Neural progenitor cell (in vitro differentiated cells): ENCODE measurements around the gene PDE7B. TPM values are rescaled to one million over a fixed set of nuclear protein-coding genes. Genes with fewer than 3 reads are reported as not detected.

Experiments
- DNase-seq: peaks from one replicate; pipeline ENCODE4 v3.0.0-alpha.2; 2016; ENCODE audit warnings: low spot score
- H2AFZ ChIP-seq: fragments of 200-600 bp; sonication (generic); replicated peaks from 2 replicates; pipeline ENCODE4 v1.6.1; 2016; ENCODE audit warnings: antibody characterized with exemption
- H3F3A ChIP-seq: fragments of 200-600 bp; sonication (generic); 2 replicates; pipeline ENCODE4 v1.6.1; 2016; ENCODE audit warnings: antibody characterized with exemption, low read depth
- H3K27ac ChIP-seq: fragments of 200-600 bp; sonication (generic); 2 replicates; pipeline ENCODE4 v1.5.1; 2016; ENCODE audit warnings: mild to moderate bottlenecking
- H3K27me3 ChIP-seq: fragments of 200-600 bp; sonication (generic); 2 replicates; pipeline ENCODE4 v1.6.1; 2016; ENCODE audit warnings: mild to moderate bottlenecking, moderate library complexity
- H3K36me3 ChIP-seq: fragments of 200-600 bp; sonication (generic); 2 replicates; pipeline ENCODE4 v1.5.1; 2016
- H3K4me1 ChIP-seq: fragments of 200-600 bp; sonication (generic); 2 replicates; pipeline ENCODE4 v1.6.1; 2016; ENCODE audit warnings: mixed run types
- H3K4me2 ChIP-seq: fragments of 200-600 bp; sonication (generic); 2 replicates; pipeline ENCODE4 v1.6.1; 2016
- H3K4me3 ChIP-seq: fragments of 200-600 bp; sonication (generic); 2 replicates; pipeline ENCODE4 v1.5.1; 2016
- H3K79me2 ChIP-seq: fragments of 200-600 bp; sonication (generic); 2 replicates; pipeline ENCODE4 v1.6.1; 2016; ENCODE audit warnings: low read depth
- H3K9ac ChIP-seq: fragments of 200-600 bp; sonication (generic); 2 replicates; pipeline ENCODE4 v1.6.1; 2016
- H3K9me3 ChIP-seq: fragments of 200-600 bp; sonication (generic); 2 replicates; pipeline ENCODE4 v1.5.1; 2016; ENCODE audit warnings: low read depth
- H4K20me1 ChIP-seq: fragments of 200-600 bp; sonication (generic); 2 replicates; pipeline ENCODE4 v1.6.1; 2016; ENCODE audit warnings: low read depth
- H3K27ac Mint-ChIP-seq: 3 replicates; pipeline ENCODE4 v1.8.0; 2021; ENCODE audit warnings: mixed read lengths
- H3K27me3 Mint-ChIP-seq: 2 replicates; pipeline ENCODE4 v1.8.0; 2022; ENCODE audit warnings: low read depth, mild to moderate bottlenecking, inconsistent platforms, moderate library complexity, mixed read lengths; ENCODE audit not compliant: insufficient read depth
- H3K36me3 Mint-ChIP-seq: 3 replicates; pipeline ENCODE4 v1.8.0; 2021; ENCODE audit warnings: mixed read lengths
- H3K4me1 Mint-ChIP-seq: 3 replicates; pipeline ENCODE4 v1.8.0; 2021; ENCODE audit warnings: mixed read lengths
- H3K4me3 Mint-ChIP-seq: 3 replicates; pipeline ENCODE4 v1.8.0; 2021; ENCODE audit warnings: mild to moderate bottlenecking, moderate library complexity, mixed read lengths
- H3K9me3 Mint-ChIP-seq: 3 replicates; pipeline ENCODE4 v1.8.0; 2020; ENCODE audit warnings: mixed read lengths
- CTCF ChIP-seq: fragments of 200-600 bp; sonication (generic); IDR thresholded peaks from 2 replicates; pipeline ENCODE4 v1.5.1; 2017; ENCODE audit warnings: antibody characterized with exemption, mild to moderate bottlenecking
- EZH2 ChIP-seq: fragments of 200-600 bp; sonication (generic); IDR thresholded peaks from 2 replicates; pipeline ENCODE4 v1.6.1; 2017; ENCODE audit warnings: antibody characterized with exemption, mild to moderate bottlenecking, moderate library complexity
- EZH2phosphoT487 ChIP-seq: fragments of 200-600 bp; sonication (generic); IDR thresholded peaks from 2 replicates; pipeline ENCODE4 v1.6.1; 2017; ENCODE audit warnings: antibody characterized with exemption
- total RNA-seq: library from RNA; depleted of rRNA; stranded (reverse); fragments of >200 nt; gene quantifications from 2 replicates; pipeline ENCODE4 v1.2.3, GENCODE V29; 2015; ENCODE audit warnings: low replicate concordance

Gene PDE7B
- total RNA-seq, 1 donor from 2014 or later, result 0.04 TPM

- H3K4me2 ChIP-seq, result no peak overlapping the region
- peaks cover 3% of the 10 kb centered on the region for H3K4me1 Mint-ChIP-seq
- no peaks in the 10 kb centered on the region for H3K79me2 ChIP-seq
- no peaks in the 10 kb centered on the region for H3K36me3 Mint-ChIP-seq
- H3K4me1 ChIP-seq, result no peaks in the 10 kb centered on the region
- TF ChIP-seq EZH2phosphoT487, result no peak
- no peak for TF ChIP-seq EZH2
- TF ChIP-seq CTCF, result peak; percentile 47
- H2AFZ ChIP-seq, result peak overlapping the region; percentile 80
- peak; percentile 39 for DNase-seq
- no peaks in the 10 kb centered on the region for H4K20me1 ChIP-seq
- no peaks in the 10 kb centered on the region for H3K27me3 Mint-ChIP-seq
- H3K9me3 Mint-ChIP-seq, result no peaks in the 10 kb centered on the region
- H3K4me3 ChIP-seq, result no peak overlapping the region
- H3K9me3 ChIP-seq, result no peaks in the 10 kb centered on the region
- H3K27ac ChIP-seq, result no peak overlapping the region
- no peak overlapping the region for H3K9ac ChIP-seq
- H3F3A ChIP-seq, result no peaks in the 10 kb centered on the region
- no peaks in the 10 kb centered on the region for H3K36me3 ChIP-seq
- H3K27ac Mint-ChIP-seq, result no peak overlapping the region
- no peak overlapping the region for H3K4me3 Mint-ChIP-seq
- no peaks in the 10 kb centered on the region for H3K27me3 ChIP-seq
Observed at GRCh38 chr6:135938576-135939207, 87.2 kb downstream of the PDE7B start.

- no peaks in the 10 kb centered on the region for H3K9me3 Mint-ChIP-seq
- Histone ChIP-seq H3K79me2 (no peaks in the 10 kb centered on the region), H3K4me2 (no peak overlapping the region), H3K36me3 (no peaks in the 10 kb centered on the region), H3K27ac (no peak overlapping the region), H3K4me1 (no peaks in the 10 kb centered on the region), H3K4me3 (no peak overlapping the region), H2AFZ (no peak overlapping the region), H4K20me1 (no peaks in the 10 kb centered on the region), H3K9me3 (no peaks in the 10 kb centered on the region), H3K9ac (no peak overlapping the region), H3F3A (no peaks in the 10 kb centered on the region), H3K27me3 (no peaks in the 10 kb centered on the region)
- no peaks in the 10 kb centered on the region for H3K27me3 Mint-ChIP-seq
- no peak for TF ChIP-seq EZH2phosphoT487
- H3K4me3 Mint-ChIP-seq, result no peak overlapping the region
- no peak overlapping the region for H3K27ac Mint-ChIP-seq
- no peak for DNase-seq
- peaks cover 5% of the 10 kb centered on the region for H3K4me1 Mint-ChIP-seq
- no peaks in the 10 kb centered on the region for H3K36me3 Mint-ChIP-seq
Observed at GRCh38 chr6:135939208-135939591, 87.7 kb downstream of the PDE7B start.

- H3K9me3 Mint-ChIP-seq, result no peaks in the 10 kb centered on the region
- no peaks in the 10 kb centered on the region for H3K36me3 Mint-ChIP-seq
- no peaks in the 10 kb centered on the region for H3K27me3 Mint-ChIP-seq
- no peak overlapping the region for H3K4me3 Mint-ChIP-seq
- H3K27ac ChIP-seq, result no peak overlapping the region
- no peaks in the 10 kb centered on the region for H3K36me3 ChIP-seq
- H3K4me3 ChIP-seq, result no peak overlapping the region
- H3K27ac Mint-ChIP-seq, result no peak overlapping the region
- DNase-seq, result no peak
- peaks cover 5% of the 10 kb centered on the region for H3K4me1 Mint-ChIP-seq
- TF ChIP-seq CTCF, result no peak
- no peak for TF ChIP-seq EZH2
- no peaks in the 10 kb centered on the region for H3K4me1 ChIP-seq
- H3K79me2 ChIP-seq, result no peaks in the 10 kb centered on the region
- H3K4me2 ChIP-seq, result no peak overlapping the region
- no peaks in the 10 kb centered on the region for H3F3A ChIP-seq
- H2AFZ ChIP-seq, result no peak overlapping the region
- no peaks in the 10 kb centered on the region for H3K9me3 ChIP-seq
- H3K9ac ChIP-seq, result no peak overlapping the region
- H3K27me3 ChIP-seq, result no peaks in the 10 kb centered on the region
- H4K20me1 ChIP-seq, result no peaks in the 10 kb centered on the region
Observed at GRCh38 chr6:135940616-135941167, 89.2 kb downstream of the PDE7B start.

GRCh38 chr6:135941275-135942025, 89.9 kb downstream of the PDE7B start:
- H3K9me3 ChIP-seq, result no peaks in the 10 kb centered on the region

More at GRCh38 chr6:135941275-135942025, 89.9 kb downstream of the PDE7B start:
- no peaks in the 10 kb centered on the region for H3K9me3 Mint-ChIP-seq
- Histone ChIP-seq H3K79me2 (no peaks in the 10 kb centered on the region), H4K20me1 (no peaks in the 10 kb centered on the region), H3K27me3 (no peaks in the 10 kb centered on the region), H3F3A (no peaks in the 10 kb centered on the region), H3K36me3 (no peaks in the 10 kb centered on the region), H2AFZ (no peak overlapping the region), H3K4me1 (no peaks in the 10 kb centered on the region), H3K4me3 (no peak overlapping the region), H3K9ac (no peak overlapping the region), H3K27ac (no peak overlapping the region), H3K4me2 (no peak overlapping the region)
- TF ChIP-seq EZH2phosphoT487 (no peak), CTCF (no peak), EZH2 (no peak)
- H3K4me1 Mint-ChIP-seq, result peaks cover 5% of the 10 kb centered on the region
- DNase-seq, result no peak
- H3K36me3 Mint-ChIP-seq, result no peaks in the 10 kb centered on the region
- no peak overlapping the region for H3K27ac Mint-ChIP-seq
- H3K27me3 Mint-ChIP-seq, result no peaks in the 10 kb centered on the region
- no peak overlapping the region for H3K4me3 Mint-ChIP-seq
